HepG2 (cell line): ENCODE data around the gene ATP13A3. TPM values are rescaled to one million over a fixed set of nuclear protein-coding genes. Genes with fewer than 3 reads are reported as not detected.

Experiments
- ATAC-seq: fragments of 200-7000 bp; cut with Tn5 transposase; 3 replicates; pipeline ENCODE4 v1.9.1; 2020; ENCODE audit warnings: mild to moderate bottlenecking, moderate library complexity
- BruUV-seq: library from RNA; stranded (reverse); fragments of 400-500 nt; replicated peaks from 2 replicates; lab custom pipeline; 2021; lab: Mats Ljungman, UMichigan
- CTCF ChIA-PET: fragments of 300-600 bp; formaldehyde crosslinking; extraction: SDS; loops from one replicate; lab custom pipeline; 2021; ENCODE audit warnings: low total read pairs, inconsistent platforms, low intra/inter-chr PET ratio; lab: Yijun Ruan, JAX
- POLR2A ChIA-PET: fragments of 350-600 bp; sonication (Branson Sonifier 250); formaldehyde crosslinking; loops from one replicate; lab custom pipeline; 2020; ENCODE audit warnings: antibody characterized with exemption, inconsistent platforms; lab: Yijun Ruan, JAX
- DNase-seq: peaks from one replicate; pipeline ENCODE4 v3.0.0-alpha.2; 2015; ENCODE audit warnings: low spot score
- FAIRE-seq: peaks from 3 replicates; lab custom pipeline; 2011; peaks lifted over from hg19 to GRCh38; lab: Jason Lieb, UNC
- H2AFZ ChIP-seq: one replicate; pipeline ENCODE4 v1.6.1; 2011; ENCODE audit warnings: low read length, inconsistent platforms
- H3K27ac ChIP-seq: fragments of 300-600 bp; 3 replicates; pipeline ENCODE4 v1.8.0; 2011; ENCODE audit warnings: mixed run types, mild to moderate bottlenecking, mixed read lengths, low read length, inconsistent platforms; ENCODE audit not compliant: insufficient read depth; ENCODE audit errors: extremely low read length
- H3K27me3 ChIP-seq, 2 experiments: fragments of 200-600 bp in 1 of 2; 2 replicates in 1 of 2; 3 replicates in 1 of 2; pipeline versions ENCODE4 v1.6.0 to v1.8.0; 2011; ENCODE audit warnings: low read length in 2 of 2, mild to moderate bottlenecking in 2 of 2, moderate library complexity in 2 of 2, inconsistent platforms in 1 of 2; ENCODE audit not compliant: insufficient read depth in 2 of 2, control insufficient read depth in 1 of 2
- H3K36me3 ChIP-seq, 2 experiments: fragments of 200-600 bp in 1 of 2; replicated peaks in 1 of 2; 2 replicates in 1 of 2; 3 replicates in 1 of 2; pipeline versions ENCODE4 v1.5.1 to v1.8.0; 2011; ENCODE audit warnings: low read length in 2 of 2, inconsistent platforms in 1 of 2; ENCODE audit not compliant: insufficient read depth in 2 of 2, control insufficient read depth in 1 of 2
- H3K4me1 ChIP-seq: 2 replicates; pipeline ENCODE4 v1.5.1; 2012; ENCODE audit warnings: low read length, inconsistent platforms; ENCODE audit not compliant: insufficient read depth
- H3K4me2 ChIP-seq: 2 replicates; pipeline ENCODE4 v1.6.0; 2011; ENCODE audit warnings: low read depth, low read length, inconsistent platforms
- H3K4me3 ChIP-seq, 3 experiments: fragments of 200-600 bp in 1 of 3; sonication (generic), shearing (Covaris generic) in 1 of 3; replicated peaks in 1 of 3; 2 replicates each; pipeline ENCODE4 v1.5.1; 2011 to 2016; ENCODE audit warnings: low read length in 3 of 3, inconsistent platforms in 2 of 3, low read depth in 2 of 3, mild to moderate bottlenecking in 2 of 3, control low read depth in 1 of 3, mixed read lengths in 1 of 3; ENCODE audit not compliant: insufficient read depth in 1 of 3
- H3K79me2 ChIP-seq: one replicate; pipeline ENCODE4 v1.6.1; 2011; ENCODE audit warnings: low read length, inconsistent platforms; ENCODE audit not compliant: insufficient read depth
- H3K9ac ChIP-seq: 2 replicates; pipeline ENCODE4 v1.6.0; 2011; ENCODE audit warnings: mild to moderate bottlenecking, low read depth, low read length, inconsistent platforms; ENCODE audit not compliant: insufficient read depth
- H3K9me3 ChIP-seq: 2 replicates; pipeline ENCODE4 v1.5.1; 2012; ENCODE audit warnings: mild to moderate bottlenecking, low read length
- H4K20me1 ChIP-seq: 2 replicates; pipeline ENCODE4 v1.6.0; 2011; ENCODE audit warnings: inconsistent platforms, mild to moderate bottlenecking, low read length, moderate library complexity; ENCODE audit not compliant: insufficient read depth
- GZF1 ChIP-seq: sonication (generic); formaldehyde crosslinking; IDR thresholded peaks from 2 replicates; pipeline ENCODE4 v1.5.1; 2020; ENCODE audit warnings: mild to moderate bottlenecking, missing genetic modification reagents
- KLF12 ChIP-seq: sonication (generic); formaldehyde crosslinking; IDR thresholded peaks from 2 replicates; pipeline ENCODE4 v1.4.0; 2020; ENCODE audit warnings: missing genetic modification reagents, borderline replicate concordance
- MLLT10 ChIP-seq: sonication (generic); formaldehyde crosslinking; IDR thresholded peaks from 2 replicates; pipeline ENCODE4 v1.4.0; 2020; ENCODE audit warnings: missing genetic modification reagents
- POGZ ChIP-seq: sonication (generic); formaldehyde crosslinking; IDR thresholded peaks from 2 replicates; pipeline ENCODE4 v1.4.0; 2020; ENCODE audit warnings: mild to moderate bottlenecking, missing genetic modification reagents
- ZFP1 ChIP-seq: IDR thresholded peaks from 2 replicates; pipeline ENCODE4 v1.6.1; 2016
- ZNF136 ChIP-seq: sonication (generic); formaldehyde crosslinking; IDR thresholded peaks from 2 replicates; pipeline ENCODE4 v1.8.1; 2022; ENCODE audit warnings: low read depth, mild to moderate bottlenecking, moderate library complexity, missing genetic modification reagents
- WGBS: methylation state at CpG from one replicate; pipeline ENCODE4 v1.1.6; 2017; ENCODE audit warnings: low lambda C conversion rate; 5-methylcytosine and 5-hydroxymethylcytosine counted together
- in situ Hi-C: cut with HindIII; loops from 2 replicates; pipeline ENCODE4 v1.10.0; 2017; ENCODE audit warnings: low pct_unique_long_range_greater_than_20kb; ENCODE audit not compliant: extremely low pct_ligation_motif_present
- intact Hi-C: fragments of 100-400 bp; cut with micrococcal nuclease; formaldehyde crosslinking; loops from one replicate; pipeline ENCODE4 v1.10.0; 2022; ENCODE audit not compliant: unreplicated experiment
- polyA plus RNA-seq, 8 experiments: library from polyadenylated mRNA; depleted of rRNA in 3 of 8; stranded (reverse) in 7 of 8; unstranded in 1 of 8; fragments of >200 nt; fragmentation: Illumina TruSeq in 4 of 8; extraction: Trizol in 4 of 8; gene quantifications; 2 replicates each; pipeline versions ENCODE4 v1.2.1 to v1.2.3, GENCODE V29; 2011 to 2016; ENCODE audit warnings: low read depth in 4 of 8, missing spikeins in 1 of 8, mixed read lengths in 1 of 8; ENCODE audit not compliant: insufficient read depth in 1 of 8
- total RNA-seq, 5 experiments: library from RNA; depleted of rRNA; stranded (reverse); fragments of >200 nt; fragmentation: Illumina TruSeq; extraction: Trizol; gene quantifications; 2 replicates each; pipeline ENCODE4 v1.2.3, GENCODE V29; 2016; ENCODE audit warnings: low read depth in 1 of 5
- TF ChIP-seq, protein P1 (sequence below): IDR thresholded peaks from 2 replicates; pipeline ENCODE4 v1.4.0; 2020; ENCODE audit warnings: mild to moderate bottlenecking, missing genetic modification reagents
- TF ChIP-seq, protein P2 (sequence below): sonication (generic); formaldehyde crosslinking; IDR thresholded peaks from 2 replicates; pipeline ENCODE4 v1.5.1; 2020; ENCODE audit warnings: missing genetic modification reagents, mild to moderate bottlenecking, borderline replicate concordance
- TF ChIP-seq, protein P3 (sequence below): sonication (generic); formaldehyde crosslinking; IDR thresholded peaks from 2 replicates; pipeline ENCODE4 v1.8.0; 2022; ENCODE audit warnings: mild to moderate bottlenecking, missing genetic modification reagents, borderline replicate concordance

Gene ATP13A3
- total and polyA plus RNA-seq, 2 of the 13 experiments (the other 11 are each of a cell fraction or from before 2014, with no cell fraction given): 44.9 to 80.8 TPM

DNA sequence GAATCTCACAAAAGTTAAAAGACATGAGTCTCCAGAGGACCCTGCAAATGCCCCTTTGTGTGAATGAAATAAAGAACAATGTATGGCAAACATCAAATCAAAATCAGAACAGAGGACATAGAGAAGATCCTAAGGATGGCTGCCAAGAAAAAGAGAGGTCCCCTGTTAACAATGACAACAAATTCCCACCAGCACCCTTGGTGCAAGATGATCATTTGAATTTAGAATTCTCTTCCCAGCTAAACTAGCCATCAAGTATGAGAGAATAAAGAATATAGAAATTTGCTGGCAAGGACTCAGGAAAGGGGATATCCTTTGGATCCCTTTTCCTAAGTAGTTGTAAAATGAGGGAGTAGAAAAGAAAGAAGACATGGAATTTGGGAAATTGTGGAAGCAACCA, 96.0 kb downstream of the ATP13A3 start:
- in situ Hi-C loops (no loop called here), intact Hi-C loops (no loop called here)
- peak; percentile 78; the same call in 1 of the 2 replicates for TF ChIP-seq ZFP1 (CRISPR knock-in tag)
- no peak for TF ChIP-seq GZF1 (CRISPR knock-in tag)
- no peak for TF ChIP-seq KLF12 (CRISPR knock-in tag)
- TF ChIP-seq ZNF136 (CRISPR knock-in tag): no peak
- Histone ChIP-seq H3K36me3 (no peaks in the 10 kb centered on the region), H3K79me2 (no peaks in the 10 kb centered on the region), H3K9me3 (0 out of 2 replicates have a peak, but pooled peaks cover 4% of the 10 kb centered on the region), H3K4me1 (peaks cover 17% of the 10 kb centered on the region), H3K4me3 (no peak overlapping the region), H3K9ac (no peak overlapping the region), H4K20me1 (no peaks in the 10 kb centered on the region), H3K27me3 (peaks cover 2 to 23% of the 10 kb centered on the region in 2 experiments; a peak in 3 of 5 replicates), H3K4me2 (no peak overlapping the region), H2AFZ (no peak overlapping the region), H3K27ac (no peak overlapping the region)
- POLR2A ChIA-PET: no interaction called here
- CTCF ChIA-PET: no interaction called here
- FAIRE-seq (no peak), ATAC-seq (no peak), DNase-seq (no peak)
- no TSS peak for BruUV-seq

DNA sequence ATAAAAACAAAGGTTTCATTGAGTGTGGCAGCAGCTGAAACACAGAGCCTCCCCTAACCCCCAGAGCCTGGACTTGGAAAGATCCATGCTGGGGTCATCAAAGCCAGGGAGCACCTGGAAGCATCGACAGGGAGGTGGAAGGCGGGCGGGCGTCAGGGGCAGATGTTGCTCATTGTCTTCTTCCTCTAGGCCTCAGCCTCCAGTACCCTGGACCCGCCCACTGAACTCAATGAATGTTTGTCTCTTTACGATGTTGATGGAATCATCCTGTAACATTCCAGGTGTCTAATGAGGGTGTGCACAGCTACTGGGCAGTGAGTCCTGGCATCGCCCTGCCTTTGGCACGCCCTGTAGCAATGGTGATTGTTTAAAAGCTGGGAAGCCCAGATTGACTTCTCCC, 97.5 kb downstream of the ATP13A3 start:
- Histone ChIP-seq H3K4me1 (peaks cover 9% of the 10 kb centered on the region; the same call in 1 of the 2 replicates), H3K4me2 (no peak overlapping the region)
- no peak for DNase-seq
- no peak for TF ChIP-seq MLLT10 (CRISPR knock-in tag)
- TF ChIP-seq, protein P1, sequence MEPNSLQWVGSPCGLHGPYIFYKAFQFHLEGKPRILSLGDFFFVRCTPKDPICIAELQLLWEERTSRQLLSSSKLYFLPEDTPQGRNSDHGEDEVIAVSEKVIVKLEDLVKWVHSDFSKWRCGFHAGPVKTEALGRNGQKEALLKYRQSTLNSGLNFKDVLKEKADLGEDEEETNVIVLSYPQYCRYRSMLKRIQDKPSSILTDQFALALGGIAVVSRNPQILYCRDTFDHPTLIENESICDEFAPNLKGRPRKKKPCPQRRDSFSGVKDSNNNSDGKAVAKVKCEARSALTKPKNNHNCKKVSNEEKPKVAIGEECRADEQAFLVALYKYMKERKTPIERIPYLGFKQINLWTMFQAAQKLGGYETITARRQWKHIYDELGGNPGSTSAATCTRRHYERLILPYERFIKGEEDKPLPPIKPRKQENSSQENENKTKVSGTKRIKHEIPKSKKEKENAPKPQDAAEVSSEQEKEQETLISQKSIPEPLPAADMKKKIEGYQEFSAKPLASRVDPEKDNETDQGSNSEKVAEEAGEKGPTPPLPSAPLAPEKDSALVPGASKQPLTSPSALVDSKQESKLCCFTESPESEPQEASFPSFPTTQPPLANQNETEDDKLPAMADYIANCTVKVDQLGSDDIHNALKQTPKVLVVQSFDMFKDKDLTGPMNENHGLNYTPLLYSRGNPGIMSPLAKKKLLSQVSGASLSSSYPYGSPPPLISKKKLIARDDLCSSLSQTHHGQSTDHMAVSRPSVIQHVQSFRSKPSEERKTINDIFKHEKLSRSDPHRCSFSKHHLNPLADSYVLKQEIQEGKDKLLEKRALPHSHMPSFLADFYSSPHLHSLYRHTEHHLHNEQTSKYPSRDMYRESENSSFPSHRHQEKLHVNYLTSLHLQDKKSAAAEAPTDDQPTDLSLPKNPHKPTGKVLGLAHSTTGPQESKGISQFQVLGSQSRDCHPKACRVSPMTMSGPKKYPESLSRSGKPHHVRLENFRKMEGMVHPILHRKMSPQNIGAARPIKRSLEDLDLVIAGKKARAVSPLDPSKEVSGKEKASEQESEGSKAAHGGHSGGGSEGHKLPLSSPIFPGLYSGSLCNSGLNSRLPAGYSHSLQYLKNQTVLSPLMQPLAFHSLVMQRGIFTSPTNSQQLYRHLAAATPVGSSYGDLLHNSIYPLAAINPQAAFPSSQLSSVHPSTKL (CRISPR knock-in tag): no peak
- TF ChIP-seq, protein P2, sequence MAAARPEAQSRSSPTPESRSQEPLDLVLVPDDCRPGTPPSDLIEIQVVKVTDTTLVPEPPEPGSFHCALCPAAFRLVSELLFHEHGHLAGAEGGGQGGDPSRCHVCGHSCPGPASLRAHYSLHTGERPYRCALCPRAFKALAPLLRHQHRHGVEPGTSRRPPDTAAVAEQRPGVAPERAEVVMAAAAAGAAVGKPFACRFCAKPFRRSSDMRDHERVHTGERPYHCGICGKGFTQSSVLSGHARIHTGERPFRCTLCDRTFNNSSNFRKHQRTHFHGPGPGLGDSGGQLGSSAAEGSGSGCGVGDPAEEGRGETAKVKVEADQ (CRISPR knock-in tag): no peak
- TF ChIP-seq POGZ: no peak
- TF ChIP-seq, protein P3, sequence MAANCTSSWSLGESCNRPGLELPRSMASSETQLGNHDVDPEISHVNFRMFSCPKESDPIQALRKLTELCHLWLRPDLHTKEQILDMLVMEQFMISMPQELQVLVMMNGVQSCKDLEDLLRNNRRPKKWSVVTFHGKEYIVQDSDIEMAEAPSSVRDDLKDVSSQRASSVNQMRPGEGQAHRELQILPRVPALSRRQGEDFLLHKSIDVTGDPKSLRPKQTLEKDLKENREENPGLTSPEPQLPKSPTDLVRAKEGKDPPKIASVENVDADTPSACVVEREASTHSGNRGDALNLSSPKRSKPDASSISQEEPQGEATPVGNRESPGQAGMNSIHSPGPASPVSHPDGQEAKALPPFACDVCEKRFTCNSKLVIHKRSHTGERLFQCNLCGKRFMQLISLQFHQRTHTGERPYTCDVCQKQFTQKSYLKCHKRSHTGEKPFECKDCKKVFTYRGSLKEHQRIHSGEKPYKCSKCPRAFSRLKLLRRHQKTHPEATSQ (CRISPR knock-in tag): no peak
- TF ChIP-seq, all 625 proteins: peak for 0
- H3K36me3 ChIP-seq: no peaks in the 10 kb centered on the region
- peaks cover 7 to 32% of the 10 kb centered on the region in 2 experiments; a peak in 4 of 5 replicates for H3K27me3 ChIP-seq
- no peak overlapping the region for H3K4me3 ChIP-seq
- H3K9ac ChIP-seq: no peak overlapping the region
- ChIA-PET POLR2A (no interaction called here), CTCF (no interaction called here)
- intact Hi-C loops: no loop called here
- WGBS: 67% methylated on average over 8 of the region's 8 CpGs
- H4K20me1 ChIP-seq: no peaks in the 10 kb centered on the region
- H3K27ac ChIP-seq: no peak overlapping the region
- no peak overlapping the region for H2AFZ ChIP-seq
- 0 out of 2 replicates have a peak, but pooled peaks cover 4% of the 10 kb centered on the region for H3K9me3 ChIP-seq
- in situ Hi-C loops: no loop called here
- H3K79me2 ChIP-seq: no peaks in the 10 kb centered on the region
- FAIRE-seq (no peak), ATAC-seq (no peak)
- BruUV-seq: no TSS peak
